Calu3 (cell line): ENCODE measurements around the gene GNAT1. TPM values are rescaled to one million over a fixed set of nuclear protein-coding genes. Genes with fewer than 3 reads are reported as not detected.

Experiments
- BruUV-seq: library from RNA; stranded (reverse); fragments of 400-500 nt; replicated peaks from 2 replicates; lab custom pipeline; 2021; lab: Mats Ljungman, UMichigan
- CTCF ChIA-PET: fragments of 300-600 bp; sonication (Branson Sonifier 250); formaldehyde crosslinking; loops from one replicate; lab custom pipeline; 2022; ENCODE audit warnings: antibody characterized with exemption; lab: Charles Lee
- DNase-seq: peaks from one replicate; pipeline ENCODE4 v3.0.0; 2022
- H3K27ac Mint-ChIP-seq: one replicate; pipeline ENCODE4 v1.8.0; 2022; ENCODE audit warnings: mixed read lengths; ENCODE audit not compliant: unreplicated experiment
- H3K27me3 Mint-ChIP-seq: one replicate; pipeline ENCODE4 v1.8.0; 2022; ENCODE audit warnings: mixed read lengths; ENCODE audit not compliant: unreplicated experiment
- H3K36me3 Mint-ChIP-seq: one replicate; pipeline ENCODE4 v1.8.0; 2022; ENCODE audit warnings: mild to moderate bottlenecking, moderate library complexity, mixed read lengths; ENCODE audit not compliant: insufficient read depth, unreplicated experiment
- H3K4me1 Mint-ChIP-seq: one replicate; pipeline ENCODE4 v1.8.0; 2022; ENCODE audit warnings: mild to moderate bottlenecking, low read depth, mixed read lengths; ENCODE audit not compliant: unreplicated experiment
- H3K4me3 Mint-ChIP-seq: one replicate; pipeline ENCODE4 v1.8.0; 2022; ENCODE audit warnings: mild to moderate bottlenecking, low read depth, moderate library complexity, mixed read lengths; ENCODE audit not compliant: unreplicated experiment
- H3K9me3 Mint-ChIP-seq: one replicate; pipeline ENCODE4 v1.8.0; 2022; ENCODE audit warnings: low read depth, mixed read lengths; ENCODE audit not compliant: unreplicated experiment
- intact Hi-C: fragments of 100-400 bp; cut with micrococcal nuclease; formaldehyde crosslinking; loops from one replicate; pipeline ENCODE4 v1.10.0; 2022; ENCODE audit not compliant: unreplicated experiment
- total RNA-seq: library from RNA; stranded (reverse); gene quantifications from 2 replicates; pipeline ENCODE4 v1.2.3, GENCODE V29; 2022
- TF ChIP-seq, protein P1 (sequence below): fragments of 200-600 bp; IDR thresholded peaks from one replicate; pipeline ENCODE4 v1.8.0; 2022; ENCODE audit warnings: antibody characterized with exemption; ENCODE audit not compliant: unreplicated experiment

GNAT1 gene
- total RNA-seq, 1 experiment from 2014 or later, result not detected

DNA sequence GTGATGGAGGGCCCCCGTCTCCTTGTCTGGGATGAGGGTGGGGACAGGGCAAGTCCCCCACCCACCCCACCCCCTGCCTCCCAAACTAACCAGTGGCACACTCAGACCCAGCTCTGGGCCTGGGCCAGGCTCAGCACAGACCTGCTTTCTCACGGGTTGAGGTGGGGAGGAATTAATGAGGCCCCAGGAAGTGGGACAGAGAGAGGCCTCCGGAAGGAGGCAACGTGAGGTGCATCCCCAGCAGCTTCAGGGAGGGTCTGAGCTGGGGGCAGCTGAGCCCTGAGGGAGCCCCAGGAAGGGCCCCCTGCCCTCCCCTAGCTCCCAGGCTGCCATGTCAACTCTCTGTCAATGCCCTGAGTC is 29.6 kb downstream of the GNAT1 start:
- TF ChIP-seq, protein P1, sequence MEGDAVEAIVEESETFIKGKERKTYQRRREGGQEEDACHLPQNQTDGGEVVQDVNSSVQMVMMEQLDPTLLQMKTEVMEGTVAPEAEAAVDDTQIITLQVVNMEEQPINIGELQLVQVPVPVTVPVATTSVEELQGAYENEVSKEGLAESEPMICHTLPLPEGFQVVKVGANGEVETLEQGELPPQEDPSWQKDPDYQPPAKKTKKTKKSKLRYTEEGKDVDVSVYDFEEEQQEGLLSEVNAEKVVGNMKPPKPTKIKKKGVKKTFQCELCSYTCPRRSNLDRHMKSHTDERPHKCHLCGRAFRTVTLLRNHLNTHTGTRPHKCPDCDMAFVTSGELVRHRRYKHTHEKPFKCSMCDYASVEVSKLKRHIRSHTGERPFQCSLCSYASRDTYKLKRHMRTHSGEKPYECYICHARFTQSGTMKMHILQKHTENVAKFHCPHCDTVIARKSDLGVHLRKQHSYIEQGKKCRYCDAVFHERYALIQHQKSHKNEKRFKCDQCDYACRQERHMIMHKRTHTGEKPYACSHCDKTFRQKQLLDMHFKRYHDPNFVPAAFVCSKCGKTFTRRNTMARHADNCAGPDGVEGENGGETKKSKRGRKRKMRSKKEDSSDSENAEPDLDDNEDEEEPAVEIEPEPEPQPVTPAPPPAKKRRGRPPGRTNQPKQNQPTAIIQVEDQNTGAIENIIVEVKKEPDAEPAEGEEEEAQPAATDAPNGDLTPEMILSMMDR, result no peak
- no peak for DNase-seq
- intact Hi-C loops, result no loop called here
- no peak overlapping the region for H3K27ac Mint-ChIP-seq
- H3K27me3 Mint-ChIP-seq, result peaks cover 65% of the 10 kb centered on the region
- no peak overlapping the region for H3K4me3 Mint-ChIP-seq
- no peaks in the 10 kb centered on the region for H3K36me3 Mint-ChIP-seq
- no peaks in the 10 kb centered on the region for H3K4me1 Mint-ChIP-seq
- CTCF ChIA-PET, result interaction anchor here (0.7 kb wide), 1 partner anchor 28 kb away, joined by 4 read pairs; no protein-coding TSS in a partner anchor
- no peaks in the 10 kb centered on the region for H3K9me3 Mint-ChIP-seq
- no TSS peak for BruUV-seq

DNA sequence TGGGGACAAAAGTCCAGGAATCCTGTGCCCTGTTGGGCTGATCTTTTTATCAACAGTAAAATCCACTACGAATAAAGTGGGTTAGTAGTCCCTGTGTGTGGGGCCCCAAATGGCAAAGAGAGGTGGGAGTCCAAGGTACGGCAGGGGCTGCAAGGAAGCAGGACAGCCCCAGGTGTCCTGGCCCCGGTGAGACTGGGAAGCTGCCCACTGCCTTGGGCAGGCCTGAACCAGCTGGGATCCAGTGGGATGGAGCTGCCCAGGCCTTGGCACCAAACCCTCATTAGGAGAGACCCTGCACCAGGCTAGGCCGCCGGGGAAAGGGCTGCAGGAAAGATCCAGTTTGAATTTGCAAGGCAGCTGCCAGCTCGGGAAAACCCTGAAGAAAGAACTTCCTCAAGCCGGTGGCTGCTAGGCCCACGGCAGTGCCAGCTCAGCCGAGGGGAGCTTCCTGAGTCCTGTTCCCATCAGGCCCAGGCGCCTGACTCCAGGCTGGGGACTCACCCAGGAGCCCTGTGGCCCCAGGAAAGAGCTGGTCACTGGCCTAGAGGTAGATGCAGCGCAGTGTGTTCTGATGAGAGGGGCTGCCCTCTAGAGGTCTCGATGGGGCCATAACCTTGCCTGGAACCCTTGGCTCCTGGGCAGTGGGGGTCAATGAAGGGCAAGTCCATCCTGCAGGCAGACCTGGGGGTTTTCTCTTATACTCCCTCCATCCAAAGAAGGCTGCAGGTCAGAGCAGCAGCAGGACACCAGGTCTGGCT is 30.2 kb downstream of the GNAT1 start:
- TF ChIP-seq, protein P1, result no peak
- no peaks in the 10 kb centered on the region for H3K9me3 Mint-ChIP-seq
- H3K36me3 Mint-ChIP-seq, result peaks cover under 1% of the 10 kb centered on the region
- H3K27ac Mint-ChIP-seq, result no peak overlapping the region
- no TSS peak for BruUV-seq
- DNase-seq, result no peak
- no peak overlapping the region for H3K4me3 Mint-ChIP-seq
- H3K27me3 Mint-ChIP-seq, result peaks cover 63% of the 10 kb centered on the region
- intact Hi-C loops, result no loop called here
- CTCF ChIA-PET, result interaction anchor here (0.6 kb wide), 1 partner anchor 113 kb away, joined by 3 read pairs; no protein-coding TSS in a partner anchor
- H3K4me1 Mint-ChIP-seq, result no peaks in the 10 kb centered on the region

GRCh38 chr3:50222169-50222528 is 30.7 kb downstream of the GNAT1 start:
- H3K4me3 Mint-ChIP-seq, result no peak overlapping the region
- DNase-seq, result no peak
- intact Hi-C loops, result no loop called here
- TF ChIP-seq, protein P1, result no peak
- H3K36me3 Mint-ChIP-seq, result peaks cover 6% of the 10 kb centered on the region
- H3K27me3 Mint-ChIP-seq, result peaks cover 58% of the 10 kb centered on the region
- H3K4me1 Mint-ChIP-seq, result no peaks in the 10 kb centered on the region
- no peak overlapping the region for H3K27ac Mint-ChIP-seq
- no peaks in the 10 kb centered on the region for H3K9me3 Mint-ChIP-seq
- CTCF ChIA-PET, result interaction anchor here (0.6 kb wide), 1 partner anchor 112 kb away, joined by 3 read pairs; no protein-coding TSS in a partner anchor
- BruUV-seq, result no TSS peak

- no TSS peak for BruUV-seq
- no peak for DNase-seq
- H3K4me3 Mint-ChIP-seq, result no peak overlapping the region
- intact Hi-C loops, result no loop called here
- peaks cover 25% of the 10 kb centered on the region for H3K36me3 Mint-ChIP-seq
- TF ChIP-seq, protein P1, result no peak
- no peak overlapping the region for H3K27ac Mint-ChIP-seq
- CTCF ChIA-PET, result interaction anchor here (0.7 kb wide), 1 partner anchor 96 kb away, joined by 4 read pairs; no protein-coding TSS in a partner anchor
- H3K9me3 Mint-ChIP-seq, result no peaks in the 10 kb centered on the region
- peaks cover 35% of the 10 kb centered on the region for H3K27me3 Mint-ChIP-seq
- peaks cover 14% of the 10 kb centered on the region for H3K4me1 Mint-ChIP-seq
Observed at GRCh38 chr3:50224639-50225038, 33.2 kb downstream of the GNAT1 start.
